ENCODE data around the gene TOX3. TPM values are rescaled to one million over a fixed set of nuclear protein-coding genes. Genes with fewer than 3 reads are reported as not detected.

TOX3 gene
- total RNA-seq, 2 donors from 2014 or later: 50.5 to 53.0 TPM

DNA sequence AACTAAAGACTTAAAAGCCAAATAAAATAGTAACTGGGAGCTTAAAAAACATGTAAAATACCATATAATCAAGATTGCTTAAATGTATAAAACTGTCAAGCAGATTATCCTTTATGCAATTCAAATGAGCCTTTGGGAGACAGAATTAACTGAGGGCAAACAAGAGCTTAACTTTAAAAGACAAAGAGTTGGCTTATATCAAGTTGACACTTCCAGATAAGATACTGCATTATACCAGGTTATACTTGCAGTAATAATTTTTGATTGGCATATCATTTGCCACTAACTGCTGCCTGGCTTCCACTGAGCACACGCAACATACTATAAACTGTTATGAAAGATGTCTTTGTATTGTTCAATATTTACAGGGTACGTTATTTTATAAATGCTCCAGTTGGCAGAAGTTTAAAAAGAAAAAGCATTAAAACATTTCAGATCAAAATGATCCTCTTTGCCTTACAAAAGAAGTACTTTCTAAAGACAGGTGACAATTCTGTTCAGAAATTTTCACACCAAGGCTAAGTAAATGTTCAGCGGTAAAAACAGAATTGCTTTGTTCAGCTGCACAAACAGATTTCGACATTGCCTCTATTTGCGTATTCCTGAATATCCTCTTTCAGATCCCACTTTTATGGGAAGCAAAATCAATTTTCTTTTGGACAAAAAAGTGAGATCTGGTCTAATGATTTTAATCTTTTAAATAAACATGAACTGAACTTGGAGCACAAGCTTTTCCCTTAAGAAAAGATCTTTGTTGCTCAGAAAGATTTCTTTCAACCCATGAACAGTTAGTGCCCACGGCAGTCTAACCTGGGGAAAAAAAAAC, 50.7 kb downstream of the TOX3 start:
- H3K27me3 ChIP-seq: no peaks in the 10 kb centered on the region
- TF ChIP-seq CTCF (IDR thresholded peaks at IDR 0.05): no peak
- no peaks in the 10 kb centered on the region for H3K36me3 ChIP-seq
- H3K9me3 ChIP-seq: no peaks in the 10 kb centered on the region
- intact Hi-C loops (cut with DNase I): no loop called here
- peak overlapping the region; percentile 7 for H3K27ac ChIP-seq
- H3K9ac ChIP-seq (ENCODE audit: low read depth in 2 of 2, low read length in 2 of 2): no peak overlapping the region
- DNase-seq: peak; percentile 29
- no peak overlapping the region for H3K4me3 ChIP-seq
- no peaks in the 10 kb centered on the region for H3K4me1 ChIP-seq

- no peak for DNase-seq
- no peak overlapping the region for H3K9ac ChIP-seq (ENCODE audit: low read depth in 2 of 2, low read length in 2 of 2)
- no peaks in the 10 kb centered on the region for H3K36me3 ChIP-seq
- no peaks in the 10 kb centered on the region for H3K4me1 ChIP-seq
- H3K9me3 ChIP-seq: no peaks in the 10 kb centered on the region
- peak overlapping the region; percentile 34 for H3K27ac ChIP-seq
- intact Hi-C loops (cut with DNase I): no loop called here
- no peaks in the 10 kb centered on the region for H3K27me3 ChIP-seq
- TF ChIP-seq CTCF (IDR thresholded peaks at IDR 0.05): no peak
- H3K4me3 ChIP-seq: no peak overlapping the region
These were observed 52.3 kb downstream of the TOX3 start for GRCh38 chr16:52494621-52495020.

DNA sequence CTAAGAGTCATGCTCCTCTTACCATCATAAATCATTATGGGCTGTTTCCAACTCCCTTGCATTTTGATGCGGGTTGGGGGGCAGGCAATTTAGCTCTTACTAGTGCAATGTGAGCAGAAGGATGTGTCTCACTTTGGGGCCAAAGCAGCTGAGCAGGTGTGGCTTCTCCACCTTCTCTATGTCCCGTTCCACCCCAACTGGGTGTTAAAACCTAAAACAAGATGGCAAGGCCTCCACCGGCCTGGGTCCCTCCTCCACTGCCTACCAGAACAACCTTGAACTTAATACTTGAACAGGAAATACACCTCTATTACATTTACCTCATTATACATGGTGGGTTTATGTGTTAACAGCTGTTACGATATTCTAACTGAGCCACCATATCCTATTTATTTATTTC, 52.8 kb downstream of the TOX3 start:
- H3K27me3 ChIP-seq: no peaks in the 10 kb centered on the region
- intact Hi-C loops (cut with DNase I): no loop called here
- H3K36me3 ChIP-seq: no peaks in the 10 kb centered on the region
- no peak for TF ChIP-seq CTCF (IDR thresholded peaks at IDR 0.05)
- H3K9ac ChIP-seq (ENCODE audit: low read depth in 2 of 2, low read length in 2 of 2): no peak overlapping the region
- no peaks in the 10 kb centered on the region for H3K4me1 ChIP-seq
- DNase-seq: no peak
- no peak overlapping the region for H3K4me3 ChIP-seq
- peak overlapping the region; percentile 34 for H3K27ac ChIP-seq
- H3K9me3 ChIP-seq: no peaks in the 10 kb centered on the region

DNA sequence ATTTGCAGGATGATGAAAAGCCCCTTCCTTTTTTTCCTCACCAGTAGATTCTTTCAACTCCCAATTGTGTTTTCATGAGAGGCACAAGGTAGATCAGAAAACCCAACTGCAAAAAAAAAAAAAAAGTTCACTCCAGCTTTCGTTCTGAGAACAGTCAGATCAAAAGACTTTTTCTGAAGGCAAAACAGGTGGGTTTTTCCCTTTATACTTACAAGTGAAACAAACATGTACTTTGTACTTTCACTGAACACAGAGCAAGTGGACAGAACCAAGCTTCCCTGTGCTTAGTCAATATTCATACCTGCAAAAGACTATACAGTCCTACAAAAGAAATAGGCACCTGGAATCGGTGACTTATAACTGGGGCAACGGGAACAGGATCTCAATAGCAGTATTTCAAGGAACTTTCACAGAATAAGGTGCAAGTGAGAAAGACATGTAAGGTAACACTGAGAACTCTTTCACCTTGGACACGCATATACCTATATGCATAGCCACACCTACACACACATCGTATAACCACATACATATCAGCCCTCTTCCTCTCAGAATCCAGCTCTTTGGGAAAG, 54.1 kb downstream of the TOX3 start:
- no peaks in the 10 kb centered on the region for H3K36me3 ChIP-seq
- no peaks in the 10 kb centered on the region for H3K9me3 ChIP-seq
- no peaks in the 10 kb centered on the region for H3K27me3 ChIP-seq
- no peak overlapping the region for H3K4me3 ChIP-seq
- TF ChIP-seq CTCF (IDR thresholded peaks at IDR 0.05): no peak
- DNase-seq: peak; percentile 25
- H3K9ac ChIP-seq (ENCODE audit: low read depth in 2 of 2, low read length in 2 of 2): no peak overlapping the region
- H3K27ac ChIP-seq: peak overlapping the region; percentile 34
- intact Hi-C loops (cut with DNase I): no loop called here
- H3K4me1 ChIP-seq: peaks cover 5% of the 10 kb centered on the region

GRCh38 chr16:52491216-52491615, 55.7 kb downstream of the TOX3 start:
- intact Hi-C loops (cut with DNase I): no loop called here
- no peak for TF ChIP-seq CTCF (IDR thresholded peaks at IDR 0.05)
- Histone ChIP-seq H3K27ac (no peak overlapping the region), H3K4me3 (no peak overlapping the region), H3K9me3 (no peaks in the 10 kb centered on the region), H3K9ac (ENCODE audit: low read depth in 2 of 2, low read length in 2 of 2) (no peak overlapping the region), H3K36me3 (no peaks in the 10 kb centered on the region), H3K4me1 (peaks cover 5% of the 10 kb centered on the region), H3K27me3 (no peaks in the 10 kb centered on the region)
- no peak for DNase-seq

All from colonic mucosa (tissue), 4 donors.